Heart right ventricle (tissue), 16 donors: Measurements from ENCODE around the gene DNAJB1. TPM values are rescaled to one million over a fixed set of nuclear protein-coding genes. Genes with fewer than 3 reads are reported as not detected.
A peak's percentile ranks its signal among the peaks of the same experiment; 100 is the strongest.

Experiments used
- ATAC-seq, 8 donors: fragments of 200-7000 bp; cut with Tn5 transposase; one replicate each; pipeline ENCODE4 v1.9.1; 2020; ENCODE audit warnings: mild to moderate bottlenecking in 8 of 8, moderate library complexity in 8 of 8, moderate number of reproducible peaks in 1 of 8
- DNase-seq, 2 donors: peaks; one replicate each; pipeline ENCODE4 v3.0.0-alpha.2; 2020
- H3K27ac ChIP-seq, 10 donors: fragments of 200-600 bp; sonication (generic) in 2 of 10; one replicate each; pipeline versions ENCODE4 v1.5.0 to v1.8.0; 2020 to 2022; ENCODE audit warnings: mild to moderate bottlenecking in 3 of 10
- H3K27me3 ChIP-seq, 7 donors: fragments of 200-600 bp; one replicate each; pipeline ENCODE4 v1.8.0; 2021 to 2022; ENCODE audit warnings: mild to moderate bottlenecking in 2 of 7
- H3K36me3 ChIP-seq, 9 donors: fragments of 200-600 bp; sonication (generic) in 1 of 9; one replicate each; pipeline versions ENCODE4 v1.5.0 to v1.8.0; 2020 to 2022; ENCODE audit warnings: mild to moderate bottlenecking in 2 of 9
- H3K4me1 ChIP-seq, 9 donors: fragments of 200-600 bp; sonication (generic) in 1 of 9; one replicate each; pipeline versions ENCODE4 v1.5.0 to v1.8.0; 2020 to 2022; ENCODE audit warnings: mild to moderate bottlenecking in 4 of 9
- H3K4me3 ChIP-seq, 10 donors: fragments of 200-600 bp; sonication (generic) in 2 of 10; one replicate each; pipeline versions ENCODE4 v1.5.0 to v1.8.0; 2020 to 2022; ENCODE audit warnings: mild to moderate bottlenecking in 7 of 10, moderate library complexity in 2 of 10
- H3K9me3 ChIP-seq, 11 donors: fragments of 200-600 bp in 10 of 11; sonication (generic) in 2 of 11; one replicate each; pipeline versions ENCODE4 v1.5.0 to v1.8.0; 2013 to 2022; ENCODE audit warnings: mild to moderate bottlenecking in 2 of 11, control low read depth in 1 of 11, moderate library complexity in 1 of 11
- WGBS, 2 donors: extraction: QIAGEN DNeasy Blood & Tissue Kit; methylation state at CpG; one replicate each; pipeline ENCODE4 v1.1.7; 2013; ENCODE audit warnings: inconsistent platforms in 1 of 2; 5-methylcytosine and 5-hydroxymethylcytosine counted together
- intact Hi-C, 10 donors: fragments of 100-400 bp; cut with DNase I; formaldehyde crosslinking; loops; one replicate each; pipeline versions ENCODE4 v1.11.1 to v1.14.2; 2022
- polyA plus RNA-seq, 2 donors: library from polyadenylated mRNA; stranded (reverse); fragments of 200-250 nt; gene quantifications; one replicate each; pipeline ENCODE4 v1.2.3, GENCODE V29; 2013
- total RNA-seq, 10 donors: library from RNA; stranded (reverse); fragmentation: NEBNext Ultra II Directional in 3 of 10; extraction: Animal tissue kit (Norgen Biotek cat#: 25700) in 3 of 10; gene quantifications; one replicate each; pipeline versions ENCODE4 v1.2.1 to v1.2.4, GENCODE V29; 2021 to 2023
- TF ChIP-seq, protein P1 (sequence below), 9 donors: fragments of 200-600 bp; sonication (generic) in 2 of 9; IDR thresholded peaks; one replicate each; pipeline versions ENCODE4 v1.5.0 to v1.8.0; 2021 to 2022; ENCODE audit warnings: antibody characterized with exemption in 9 of 9, mild to moderate bottlenecking in 5 of 9, moderate library complexity in 1 of 9
- donor health status: Arrhythmogenic right ventricular cardiomyopathy.
- donor health status: ischemic (EF 13 %, LVEDD 7.1; RV severe dilation, severe dysfunction).
- donor health status: healthy with polysubstance abuse.
- donor health status: DM: no; HTN: yes; CAD: no.
- donor health status: DM: no; HTN: no; CAD: no.
- donor health status: ischemic (EF 25% LVEDD 6.9; RV normal size, moderate dysfunction).
- donor health status: ischemic (EF 25% LVEDD 5.7; RV mildly dilated, moderate dysfunction).
- donor health status: healthy.
- donor health status: DM: yes; HTN: yes; CAD: no.
- donor health status: Ischemic cardiomyopathy.
- donor health status: ischemic (EF 35%, LVEDD 5.7; RV mildly dilated, moderate dysfunction).
- donor health status: nonischemic (EF 11% LVEDD 7.7; RV severe dilation, severe dysfunction).
- donor health status: DM: yes; HTN: yes; CAD: no.
- donor health status: PGD.
- donor health status: ischemic (EF 29% LVEDD 5.4; RV normal size, mild dysfunction).
- donor health status: nonischemic (EF 23%, LVEDD 6.1; RV moderate dilation, normal function).

The DNAJB1 gene
- total and polyA plus RNA-seq, 12 donors, result 23.6 to 99.0 (median 44.6) TPM

- Histone ChIP-seq H3K4me3 (peak overlapping the region; percentile 65 to 99 (median 92)), H3K27ac (peak overlapping the region; percentile 96 to 100 (median 100)), H3K27me3 (no peaks in the 10 kb centered on the region), H3K36me3 (peaks cover 0 to 39% (median 23%) of the 10 kb centered on the region in 9 donors), H3K9me3 (no peaks in the 10 kb centered on the region), H3K4me1 (peaks cover 15 to 55% (median 42%) of the 10 kb centered on the region in 9 donors)
- TF ChIP-seq, protein P1, sequence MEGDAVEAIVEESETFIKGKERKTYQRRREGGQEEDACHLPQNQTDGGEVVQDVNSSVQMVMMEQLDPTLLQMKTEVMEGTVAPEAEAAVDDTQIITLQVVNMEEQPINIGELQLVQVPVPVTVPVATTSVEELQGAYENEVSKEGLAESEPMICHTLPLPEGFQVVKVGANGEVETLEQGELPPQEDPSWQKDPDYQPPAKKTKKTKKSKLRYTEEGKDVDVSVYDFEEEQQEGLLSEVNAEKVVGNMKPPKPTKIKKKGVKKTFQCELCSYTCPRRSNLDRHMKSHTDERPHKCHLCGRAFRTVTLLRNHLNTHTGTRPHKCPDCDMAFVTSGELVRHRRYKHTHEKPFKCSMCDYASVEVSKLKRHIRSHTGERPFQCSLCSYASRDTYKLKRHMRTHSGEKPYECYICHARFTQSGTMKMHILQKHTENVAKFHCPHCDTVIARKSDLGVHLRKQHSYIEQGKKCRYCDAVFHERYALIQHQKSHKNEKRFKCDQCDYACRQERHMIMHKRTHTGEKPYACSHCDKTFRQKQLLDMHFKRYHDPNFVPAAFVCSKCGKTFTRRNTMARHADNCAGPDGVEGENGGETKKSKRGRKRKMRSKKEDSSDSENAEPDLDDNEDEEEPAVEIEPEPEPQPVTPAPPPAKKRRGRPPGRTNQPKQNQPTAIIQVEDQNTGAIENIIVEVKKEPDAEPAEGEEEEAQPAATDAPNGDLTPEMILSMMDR (IDR thresholded peaks at IDR 0.05), result no peak
- WGBS, 2 donors, result 0% methylated on average over 32 of the region's 32 CpGs
- intact Hi-C loops, result loop anchor here in 1 of 10 donors (2.0 kb wide), 1 partner anchor 21 kb away; the partner anchor contains the start of gene GIPC1
- DNase-seq, result no peak
- peak in 1 of 8 donors; percentile 0 for ATAC-seq
Observed at GRCh38 chr19:14517446-14517839, 754 bp downstream of the DNAJB1 start.

DNA sequence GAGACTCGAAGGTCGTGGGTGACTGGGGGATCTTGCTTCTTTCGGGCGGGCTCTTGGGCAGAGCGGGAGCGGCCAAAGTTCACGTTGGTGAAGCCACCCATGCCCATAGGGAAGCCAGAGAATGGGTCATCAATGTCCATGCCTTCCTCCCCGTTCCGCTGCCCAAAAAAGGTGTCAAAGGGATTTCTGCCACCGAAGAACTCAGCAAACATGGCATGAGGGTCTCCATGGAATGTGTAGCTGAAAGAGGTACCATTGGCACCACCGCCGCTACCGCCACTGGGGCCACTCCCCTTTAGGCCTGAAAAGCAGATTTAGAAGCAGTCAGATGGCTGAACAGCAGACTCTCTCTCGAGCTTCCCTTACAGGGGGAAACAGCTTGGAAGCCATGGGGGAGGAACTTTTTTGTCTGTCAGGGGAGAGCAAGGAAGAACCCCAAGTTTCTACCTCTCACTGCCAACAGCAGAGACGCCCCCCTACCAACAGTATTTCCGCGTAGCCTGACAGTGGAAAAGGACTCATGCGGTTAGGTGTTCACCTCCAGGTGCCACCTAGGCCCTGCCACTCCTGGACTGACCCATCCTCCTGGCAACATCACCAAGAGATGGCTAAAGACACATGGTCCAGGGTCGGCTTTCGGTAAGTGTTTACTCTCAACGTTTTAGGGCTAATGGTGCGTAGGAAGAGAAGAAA is 1.3 kb downstream of the DNAJB1 start:
- no peak for ATAC-seq
- TF ChIP-seq, protein P1 (IDR thresholded peaks at IDR 0.05), result no peak
- peak overlapping the region; percentile 96 to 100 (median 100) for H3K27ac ChIP-seq
- no peak for DNase-seq
- peaks cover 0 to 39% (median 23%) of the 10 kb centered on the region in 9 donors for H3K36me3 ChIP-seq
- WGBS, 2 donors, result 19 to 24% methylated on average over 22 of the region's 22 CpGs
- peaks cover 15 to 55% (median 42%) of the 10 kb centered on the region in 9 donors for H3K4me1 ChIP-seq
- peak overlapping the region; percentile 65 to 99 (median 92) for H3K4me3 ChIP-seq
- intact Hi-C loops, result loop anchor here in 1 of 10 donors (2.0 kb wide), 1 partner anchor 20 kb away; the partner anchor contains the start of gene GIPC1
- no peaks in the 10 kb centered on the region for H3K9me3 ChIP-seq
- H3K27me3 ChIP-seq, result no peaks in the 10 kb centered on the region

DNA sequence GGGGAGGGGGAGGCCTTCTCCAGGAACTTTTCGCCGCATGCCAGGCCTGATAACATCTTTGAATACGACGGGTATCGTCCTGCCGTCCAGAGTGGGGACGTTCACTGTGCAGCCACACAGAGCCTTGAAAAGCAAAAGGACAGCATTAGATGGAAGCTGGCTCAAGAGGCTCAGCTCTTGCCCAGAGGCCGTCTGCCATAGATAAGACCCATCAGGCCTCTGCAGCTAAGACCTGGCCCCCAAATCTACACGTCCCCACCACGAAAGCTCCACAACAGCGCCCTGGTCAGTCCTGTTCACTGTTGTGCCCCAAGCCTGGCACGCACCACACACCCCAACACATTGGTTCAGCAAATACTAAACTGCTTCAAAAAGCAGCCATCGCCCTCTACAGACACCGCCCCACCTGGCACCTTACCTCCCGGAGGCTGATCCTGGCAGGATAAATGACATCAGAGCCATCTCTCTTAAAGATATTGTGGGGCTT is 2.1 kb downstream of the DNAJB1 start:
- peak overlapping the region in 6 of 10 donors; percentile 21 to 100 (median 99) for H3K27ac ChIP-seq
- no peak for ATAC-seq
- DNase-seq, result no peak
- H3K4me3 ChIP-seq, result peak overlapping the region; percentile 65 to 99 (median 92)
- no peaks in the 10 kb centered on the region for H3K27me3 ChIP-seq
- TF ChIP-seq, protein P1 (IDR thresholded peaks at IDR 0.05), result no peak
- intact Hi-C loops, result loop anchor here in 1 of 10 donors (2.0 kb wide), 1 partner anchor 19 kb away; the partner anchor contains the start of gene GIPC1
- WGBS, 2 donors, result 51 to 54% methylated on average over 15 of the region's 15 CpGs
- H3K9me3 ChIP-seq, result no peaks in the 10 kb centered on the region
- peaks cover 0 to 39% (median 23%) of the 10 kb centered on the region in 9 donors for H3K36me3 ChIP-seq
- H3K4me1 ChIP-seq, result peaks cover 15 to 57% (median 42%) of the 10 kb centered on the region in 9 donors

- no peaks in the 10 kb centered on the region for H3K27me3 ChIP-seq
- H3K27ac ChIP-seq, result peak overlapping the region in 5 of 10 donors; percentile 1 to 99 (median 21)
- peaks cover 0 to 39% (median 23%) of the 10 kb centered on the region in 9 donors for H3K36me3 ChIP-seq
- TF ChIP-seq, protein P1 (IDR thresholded peaks at IDR 0.05), result no peak
- DNase-seq (no peak), ATAC-seq (no peak)
- peak overlapping the region in 8 of 10 donors; percentile 65 to 99 (median 97) for H3K4me3 ChIP-seq
- H3K4me1 ChIP-seq, result peaks cover 15 to 62% (median 42%) of the 10 kb centered on the region in 9 donors
- 63 to 65% methylated on average over 8 of the region's 8 CpGs for WGBS, 2 donors
- H3K9me3 ChIP-seq, result no peaks in the 10 kb centered on the region
- intact Hi-C loops, result loop anchor here in 1 of 10 donors (2.0 kb wide), 1 partner anchor 19 kb away; the partner anchor contains the start of gene GIPC1
Observed at GRCh38 chr19:14515501-14516047, 2.6 kb downstream of the DNAJB1 start.
